OCI-LY7 (cell line): ENCODE results near the gene MMP23B.
"Not testable (repeated sequence)": the region's sequence is repeated elsewhere in the genome, so short reads cannot be mapped to it uniquely, and the experiment has no call there.

ENCODE experiments used
- EZH2phosphoT487 ChIP-seq: fragments of 200-600 bp; sonication (generic); IDR thresholded peaks from 2 replicates; pipeline ENCODE4 v1.6.1; 2018; ENCODE audit warnings: low read depth, borderline replicate concordance, mild to moderate bottlenecking, mixed run types, antibody characterized with exemption, low read length, moderate library complexity, mixed read lengths
- TF ChIP-seq, protein P1 (sequence below): fragments of 200-600 bp; sonication (generic); conservative IDR thresholded peaks from 2 replicates; pipeline ENCODE4 v1.5.1; 2014; ENCODE audit warnings: mild to moderate bottlenecking, antibody characterized with exemption, low read length, moderate library complexity, mixed read lengths

DNA sequence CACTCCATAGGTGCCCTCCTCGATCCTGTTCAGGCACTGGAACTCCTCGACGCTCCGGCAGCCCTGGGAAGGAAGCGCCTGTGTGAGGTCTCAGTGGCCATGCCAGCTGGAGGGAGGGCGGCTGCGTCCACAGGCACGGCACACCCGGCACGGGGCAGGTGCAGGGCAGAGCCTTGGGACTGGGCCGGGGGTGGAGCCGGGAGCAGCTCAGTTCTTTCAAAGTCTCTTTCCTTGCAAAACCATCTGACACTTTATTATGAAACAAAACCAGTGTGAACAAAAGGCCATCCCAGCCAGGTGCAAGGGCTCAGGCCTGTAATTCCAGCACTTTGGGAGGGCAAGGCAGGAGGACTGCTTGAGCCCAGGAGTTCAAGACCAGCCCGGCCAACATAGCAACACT is 6.6 kb downstream of the MMP23B start:
- TF ChIP-seq, protein P1, sequence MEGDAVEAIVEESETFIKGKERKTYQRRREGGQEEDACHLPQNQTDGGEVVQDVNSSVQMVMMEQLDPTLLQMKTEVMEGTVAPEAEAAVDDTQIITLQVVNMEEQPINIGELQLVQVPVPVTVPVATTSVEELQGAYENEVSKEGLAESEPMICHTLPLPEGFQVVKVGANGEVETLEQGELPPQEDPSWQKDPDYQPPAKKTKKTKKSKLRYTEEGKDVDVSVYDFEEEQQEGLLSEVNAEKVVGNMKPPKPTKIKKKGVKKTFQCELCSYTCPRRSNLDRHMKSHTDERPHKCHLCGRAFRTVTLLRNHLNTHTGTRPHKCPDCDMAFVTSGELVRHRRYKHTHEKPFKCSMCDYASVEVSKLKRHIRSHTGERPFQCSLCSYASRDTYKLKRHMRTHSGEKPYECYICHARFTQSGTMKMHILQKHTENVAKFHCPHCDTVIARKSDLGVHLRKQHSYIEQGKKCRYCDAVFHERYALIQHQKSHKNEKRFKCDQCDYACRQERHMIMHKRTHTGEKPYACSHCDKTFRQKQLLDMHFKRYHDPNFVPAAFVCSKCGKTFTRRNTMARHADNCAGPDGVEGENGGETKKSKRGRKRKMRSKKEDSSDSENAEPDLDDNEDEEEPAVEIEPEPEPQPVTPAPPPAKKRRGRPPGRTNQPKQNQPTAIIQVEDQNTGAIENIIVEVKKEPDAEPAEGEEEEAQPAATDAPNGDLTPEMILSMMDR, result not testable (repeated sequence)
- TF ChIP-seq EZH2phosphoT487, result not testable (repeated sequence)
